Measurements from ENCODE around the gene CACNA1H.

The CACNA1H gene

GRCh38 chr16:1174477-1175357 lies 21.8 kb downstream of the CACNA1H start:
- Histone ChIP-seq H3K36me3 (no peaks in the 10 kb centered on the region), H3K9me3 (replicated peaks in 1 of 11) (no peaks in the 10 kb centered on the region), H3K27me3 (peaks cover 12 to 25% (median 20%) of the 10 kb centered on the region in 11 experiments; a peak in 19 of 22 replicates), H3K4me2 (no peak overlapping the region), H3K9ac (no peak overlapping the region), H3K4me1 (peaks cover 0 to 41% (median 13%) of the 10 kb centered on the region in 10 experiments; a peak in 13 of 20 replicates), H4K20me1 (peaks cover 0 to 92% (median 59%) of the 10 kb centered on the region in 11 experiments; a peak in 18 of 22 replicates), H3K27ac (no peak overlapping the region), H3K4me3 (no peak overlapping the region)
- no peak for TF ChIP-seq Cebpa-rat (IDR thresholded peaks at IDR 0.05)

DNA sequence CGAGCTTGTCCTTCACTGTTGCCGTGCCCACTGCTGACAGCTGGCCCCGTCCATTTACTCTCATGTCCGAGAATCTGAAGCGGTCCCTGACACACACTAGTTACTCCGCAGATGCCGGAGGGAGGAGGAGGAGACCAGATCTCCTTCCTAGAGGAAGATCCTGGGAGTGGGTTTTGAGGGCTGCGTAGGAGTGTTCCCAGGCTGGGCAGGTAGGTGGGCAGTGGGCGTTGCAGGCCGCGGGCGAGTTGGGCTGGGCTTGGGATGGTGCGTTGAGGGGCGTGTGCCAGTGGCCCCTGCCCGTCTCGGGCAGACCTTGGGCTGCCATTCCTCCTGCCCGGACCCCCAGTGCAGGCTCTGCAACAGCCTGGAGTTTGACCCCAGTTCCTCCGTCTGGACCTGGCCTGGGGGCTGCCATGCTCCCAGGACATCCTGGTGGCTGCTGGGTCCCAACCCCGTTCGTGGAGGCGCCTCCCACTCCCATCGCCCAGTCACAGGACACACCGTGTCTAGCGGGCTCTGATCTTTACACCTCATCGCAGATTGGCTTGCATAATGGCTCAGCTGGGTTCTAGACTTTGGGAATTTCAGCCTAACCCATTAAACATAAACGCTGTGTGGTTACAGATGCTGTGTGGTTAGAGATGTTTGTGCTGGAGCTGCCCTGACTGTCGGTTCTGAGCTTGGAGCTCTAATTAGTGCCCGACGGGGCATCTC lies 22.8 kb downstream of the CACNA1H start:
- peaks cover under 1 to 34% (median 5%) of the 10 kb centered on the region in 10 experiments; a peak in 16 of 20 replicates for H3K4me1 ChIP-seq
- no peak overlapping the region for H3K9ac ChIP-seq
- no peak overlapping the region; a peak in 1 of 22 replicates for H3K4me2 ChIP-seq
- peaks cover 0 to 92% (median 58%) of the 10 kb centered on the region in 11 experiments; a peak in 18 of 22 replicates for H4K20me1 ChIP-seq
- H3K36me3 ChIP-seq, result no peaks in the 10 kb centered on the region
- peaks cover 2 to 15% (median 12%) of the 10 kb centered on the region in 11 experiments; a peak in 18 of 22 replicates for H3K27me3 ChIP-seq
- no peak for TF ChIP-seq Cebpa-rat (IDR thresholded peaks at IDR 0.05)
- H3K9me3 ChIP-seq (replicated peaks in 1 of 11), result no peaks in the 10 kb centered on the region
- H3K4me3 ChIP-seq, result no peak overlapping the region
- H3K27ac ChIP-seq, result no peak overlapping the region

GRCh38 chr16:1176280-1176897 lies 23.5 kb downstream of the CACNA1H start:
- H3K36me3 ChIP-seq, result no peaks in the 10 kb centered on the region
- H3K27me3 ChIP-seq, result peaks cover 0 to 16% (median 8%) of the 10 kb centered on the region in 11 experiments; a peak in 14 of 22 replicates
- H3K4me1 ChIP-seq, result peaks cover 8 to 36% (median 9%) of the 10 kb centered on the region in 10 experiments; a peak in 18 of 20 replicates
- no peaks in the 10 kb centered on the region for H3K9me3 ChIP-seq (replicated peaks in 1 of 11)
- H3K27ac ChIP-seq, result no peak overlapping the region
- H3K4me2 ChIP-seq, result no peak overlapping the region; a peak in 1 of 22 replicates
- no peak for TF ChIP-seq Cebpa-rat (IDR thresholded peaks at IDR 0.05)
- H4K20me1 ChIP-seq, result peaks cover 0 to 92% (median 61%) of the 10 kb centered on the region in 11 experiments; a peak in 18 of 22 replicates
- H3K9ac ChIP-seq, result no peak overlapping the region
- H3K4me3 ChIP-seq, result no peak overlapping the region

- H3K27me3 ChIP-seq, result peaks cover 0 to 21% (median 3%) of the 10 kb centered on the region in 11 experiments; a peak in 11 of 22 replicates
- no peak overlapping the region for H3K4me3 ChIP-seq
- H4K20me1 ChIP-seq, result peaks cover 0 to 92% (median 61%) of the 10 kb centered on the region in 11 experiments; a peak in 18 of 22 replicates
- H3K36me3 ChIP-seq, result no peaks in the 10 kb centered on the region
- H3K4me2 ChIP-seq, result no peak overlapping the region
- no peaks in the 10 kb centered on the region for H3K9me3 ChIP-seq (replicated peaks in 1 of 11)
- H3K9ac ChIP-seq, result no peak overlapping the region
- no peak for TF ChIP-seq Cebpa-rat (IDR thresholded peaks at IDR 0.05)
- peaks cover 14 to 38% (median 15%) of the 10 kb centered on the region in 10 experiments for H3K4me1 ChIP-seq
- H3K27ac ChIP-seq, result no peak overlapping the region
These were observed 24.1 kb downstream of the CACNA1H start for GRCh38 chr16:1177053-1177452.

- Histone ChIP-seq H3K4me3 (no peak overlapping the region), H3K9ac (no peak overlapping the region), H4K20me1 (peaks cover 0 to 92% (median 66%) of the 10 kb centered on the region in 11 experiments; a peak in 18 of 22 replicates), H3K27ac (no peak overlapping the region), H3K27me3 (peaks cover 0 to 26% (median 3%) of the 10 kb centered on the region in 11 experiments; a peak in 10 of 22 replicates), H3K4me2 (no peak overlapping the region), H3K36me3 (no peaks in the 10 kb centered on the region), H3K9me3 (replicated peaks in 1 of 11) (no peaks in the 10 kb centered on the region), H3K4me1 (peaks cover 21 to 45% (median 22%) of the 10 kb centered on the region in 10 experiments)
- no peak for TF ChIP-seq Cebpa-rat (IDR thresholded peaks at IDR 0.05)
These were observed 24.8 kb downstream of the CACNA1H start for GRCh38 chr16:1177750-1178149.

DNA sequence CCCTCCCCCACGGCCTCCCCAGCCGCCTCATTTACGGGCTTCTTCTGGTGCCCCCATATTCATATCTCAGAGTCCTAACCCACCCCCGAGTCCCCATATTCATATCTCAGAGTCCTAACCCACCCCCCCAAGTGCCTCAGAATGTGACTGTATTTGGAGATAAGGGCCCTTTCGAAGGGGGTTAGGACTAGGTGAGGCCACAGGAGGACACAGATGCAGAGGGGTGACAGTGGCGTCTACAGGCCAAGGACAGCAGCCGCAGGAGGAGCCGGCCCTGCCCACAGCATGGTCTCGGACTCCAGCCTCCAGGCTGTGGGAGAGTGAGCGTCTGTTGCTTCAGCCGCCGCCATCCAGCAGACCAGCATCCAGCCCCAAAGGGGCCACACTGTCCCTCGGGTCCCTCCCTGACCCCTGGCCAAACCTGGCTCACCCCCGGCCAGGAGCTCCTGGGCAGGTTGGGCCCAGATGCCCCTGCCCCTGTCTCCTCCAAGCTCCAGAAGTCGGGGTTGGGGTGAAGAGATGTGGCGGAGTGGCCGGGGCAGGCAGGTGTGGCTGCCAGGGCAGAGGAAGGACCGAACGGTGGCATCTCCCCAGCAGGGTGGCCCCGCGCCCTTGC lies 25.5 kb downstream of the CACNA1H start:
- no peak overlapping the region for H3K9ac ChIP-seq
- no peak for TF ChIP-seq Cebpa-rat (IDR thresholded peaks at IDR 0.05)
- H3K9me3 ChIP-seq (replicated peaks in 1 of 11), result no peaks in the 10 kb centered on the region
- peaks cover 0 to 93% (median 71%) of the 10 kb centered on the region in 11 experiments; a peak in 18 of 22 replicates for H4K20me1 ChIP-seq
- peak overlapping the region in 3 of 11 experiments; percentile 18 to 28 (median 24); a peak in 3 of 22 replicates for H3K4me2 ChIP-seq
- no peak overlapping the region for H3K4me3 ChIP-seq
- H3K36me3 ChIP-seq, result no peaks in the 10 kb centered on the region
- H3K27ac ChIP-seq, result no peak overlapping the region
- H3K27me3 ChIP-seq, result peaks cover 0 to 26% (median 3%) of the 10 kb centered on the region in 11 experiments; a peak in 10 of 22 replicates
- peaks cover 23 to 51% (median 29%) of the 10 kb centered on the region in 10 experiments for H3K4me1 ChIP-seq

- Histone ChIP-seq H3K27ac (no peak overlapping the region), H3K4me1 (peaks cover 32 to 65% (median 42%) of the 10 kb centered on the region in 10 experiments), H3K4me3 (no peak overlapping the region), H3K9me3 (replicated peaks in 1 of 11) (no peaks in the 10 kb centered on the region), H3K27me3 (peaks cover 0 to 26% (median 3%) of the 10 kb centered on the region in 11 experiments; a peak in 10 of 22 replicates), H3K36me3 (no peaks in the 10 kb centered on the region), H3K9ac (peak overlapping the region in 2 of 11 experiments; percentile 7 to 24; a peak in 1 of 22 replicates), H4K20me1 (peaks cover 0 to 92% (median 78%) of the 10 kb centered on the region in 11 experiments; a peak in 18 of 22 replicates), H3K4me2 (peak overlapping the region in 10 of 11 experiments; percentile 18 to 99 (median 96); a peak in 20 of 22 replicates)
- no peak for TF ChIP-seq Cebpa-rat (IDR thresholded peaks at IDR 0.05)
These were observed 27.9 kb downstream of the CACNA1H start for GRCh38 chr16:1180549-1181403.

Data from BLaER1 treated with 17β-estradiol and CSF1 and Interleukin-3, amounts not matched to agents 10 nM and 100 nM (cell line).